HL-60 (cell line): Measurements from ENCODE around the gene AFAP1.

Source experiments
- DNase-seq, 2 experiments: peaks; one replicate each; pipeline ENCODE4 v3.0.0-alpha.2; 2010 to 2020; ENCODE audit warnings: low read depth in 1 of 2, low spot score in 1 of 2
- H3K27ac ChIP-seq: fragments of 250-450 bp; sonication (Bioruptor Pico); replicated peaks from 2 replicates; pipeline ENCODE4 v1.5.1; 2020; ENCODE audit warnings: mild to moderate bottlenecking, moderate library complexity
- H3K27me3 ChIP-seq: fragments of 250-450 bp; sonication (Bioruptor Pico); 2 replicates; pipeline ENCODE4 v1.5.1; 2021; ENCODE audit warnings: mild to moderate bottlenecking, moderate library complexity; ENCODE audit not compliant: insufficient read depth, poor library complexity, severe bottlenecking
- H3K4me3 ChIP-seq: replicated peaks from 2 replicates; pipeline ENCODE4 v1.5.1; 2011; ENCODE audit warnings: mild to moderate bottlenecking, control low read depth, low read length; ENCODE audit not compliant: insufficient read depth
- GABPA ChIP-seq: IDR thresholded peaks from 2 replicates; pipeline ENCODE4 v1.6.1; 2012; ENCODE audit warnings: low read depth
- POLR2AphosphoS5 ChIP-seq: IDR thresholded peaks from 2 replicates; pipeline ENCODE4 v1.6.1; 2012; ENCODE audit warnings: low read depth
- SPI1 ChIP-seq: IDR thresholded peaks from 2 replicates; pipeline ENCODE4 v1.6.1; 2012; ENCODE audit warnings: low read depth, mild to moderate bottlenecking, borderline replicate concordance
- TF ChIP-seq, protein P1 (sequence below): IDR thresholded peaks from one replicate; pipeline ENCODE4 v1.5.1; 2011; ENCODE audit warnings: low read length, control low read depth, inconsistent platforms; ENCODE audit not compliant: insufficient read depth
- TF ChIP-seq, protein P2 (sequence below): IDR thresholded peaks from 2 replicates; pipeline ENCODE4 v1.6.1; 2012; ENCODE audit warnings: low read depth; ENCODE audit not compliant: insufficient replicate concordance

AFAP1 gene

DNA sequence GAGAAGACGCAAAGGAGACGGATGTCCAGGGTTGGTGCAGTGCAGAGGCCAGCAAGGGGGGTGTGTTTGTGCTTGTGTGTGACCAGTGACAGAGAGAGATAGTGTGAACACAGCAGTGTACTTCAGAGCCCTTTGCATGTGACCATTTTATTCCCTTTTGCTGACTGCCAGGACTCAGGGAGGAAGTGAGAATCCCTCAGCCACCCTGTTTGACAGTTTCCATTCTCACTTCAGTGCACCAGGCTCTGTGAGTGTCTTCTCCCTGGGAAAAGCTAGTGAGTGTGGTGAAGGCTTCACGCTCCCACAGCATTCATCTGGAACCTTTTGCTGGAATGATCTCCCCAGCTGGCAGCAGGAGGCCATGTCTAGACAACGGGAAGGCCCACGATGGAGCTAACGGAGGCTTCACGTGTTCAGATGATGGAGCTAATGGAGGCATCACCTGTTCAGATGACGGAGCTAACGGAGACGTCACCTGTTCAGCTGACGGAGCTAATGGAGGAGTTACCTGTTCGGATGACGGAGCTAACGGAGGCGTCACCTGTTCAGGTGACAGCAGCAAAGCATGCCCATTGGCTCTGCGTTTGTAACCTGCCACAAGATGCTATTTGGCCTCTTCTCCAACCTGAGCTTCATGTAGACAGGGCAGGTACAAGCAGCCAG, 195.4 kb downstream of the AFAP1 start:
- TF ChIP-seq GABPA (no peak), POLR2AphosphoS5 (no peak), SPI1 (no peak)
- TF ChIP-seq, protein P1, sequence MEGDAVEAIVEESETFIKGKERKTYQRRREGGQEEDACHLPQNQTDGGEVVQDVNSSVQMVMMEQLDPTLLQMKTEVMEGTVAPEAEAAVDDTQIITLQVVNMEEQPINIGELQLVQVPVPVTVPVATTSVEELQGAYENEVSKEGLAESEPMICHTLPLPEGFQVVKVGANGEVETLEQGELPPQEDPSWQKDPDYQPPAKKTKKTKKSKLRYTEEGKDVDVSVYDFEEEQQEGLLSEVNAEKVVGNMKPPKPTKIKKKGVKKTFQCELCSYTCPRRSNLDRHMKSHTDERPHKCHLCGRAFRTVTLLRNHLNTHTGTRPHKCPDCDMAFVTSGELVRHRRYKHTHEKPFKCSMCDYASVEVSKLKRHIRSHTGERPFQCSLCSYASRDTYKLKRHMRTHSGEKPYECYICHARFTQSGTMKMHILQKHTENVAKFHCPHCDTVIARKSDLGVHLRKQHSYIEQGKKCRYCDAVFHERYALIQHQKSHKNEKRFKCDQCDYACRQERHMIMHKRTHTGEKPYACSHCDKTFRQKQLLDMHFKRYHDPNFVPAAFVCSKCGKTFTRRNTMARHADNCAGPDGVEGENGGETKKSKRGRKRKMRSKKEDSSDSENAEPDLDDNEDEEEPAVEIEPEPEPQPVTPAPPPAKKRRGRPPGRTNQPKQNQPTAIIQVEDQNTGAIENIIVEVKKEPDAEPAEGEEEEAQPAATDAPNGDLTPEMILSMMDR = no peak
- TF ChIP-seq, protein P2, sequence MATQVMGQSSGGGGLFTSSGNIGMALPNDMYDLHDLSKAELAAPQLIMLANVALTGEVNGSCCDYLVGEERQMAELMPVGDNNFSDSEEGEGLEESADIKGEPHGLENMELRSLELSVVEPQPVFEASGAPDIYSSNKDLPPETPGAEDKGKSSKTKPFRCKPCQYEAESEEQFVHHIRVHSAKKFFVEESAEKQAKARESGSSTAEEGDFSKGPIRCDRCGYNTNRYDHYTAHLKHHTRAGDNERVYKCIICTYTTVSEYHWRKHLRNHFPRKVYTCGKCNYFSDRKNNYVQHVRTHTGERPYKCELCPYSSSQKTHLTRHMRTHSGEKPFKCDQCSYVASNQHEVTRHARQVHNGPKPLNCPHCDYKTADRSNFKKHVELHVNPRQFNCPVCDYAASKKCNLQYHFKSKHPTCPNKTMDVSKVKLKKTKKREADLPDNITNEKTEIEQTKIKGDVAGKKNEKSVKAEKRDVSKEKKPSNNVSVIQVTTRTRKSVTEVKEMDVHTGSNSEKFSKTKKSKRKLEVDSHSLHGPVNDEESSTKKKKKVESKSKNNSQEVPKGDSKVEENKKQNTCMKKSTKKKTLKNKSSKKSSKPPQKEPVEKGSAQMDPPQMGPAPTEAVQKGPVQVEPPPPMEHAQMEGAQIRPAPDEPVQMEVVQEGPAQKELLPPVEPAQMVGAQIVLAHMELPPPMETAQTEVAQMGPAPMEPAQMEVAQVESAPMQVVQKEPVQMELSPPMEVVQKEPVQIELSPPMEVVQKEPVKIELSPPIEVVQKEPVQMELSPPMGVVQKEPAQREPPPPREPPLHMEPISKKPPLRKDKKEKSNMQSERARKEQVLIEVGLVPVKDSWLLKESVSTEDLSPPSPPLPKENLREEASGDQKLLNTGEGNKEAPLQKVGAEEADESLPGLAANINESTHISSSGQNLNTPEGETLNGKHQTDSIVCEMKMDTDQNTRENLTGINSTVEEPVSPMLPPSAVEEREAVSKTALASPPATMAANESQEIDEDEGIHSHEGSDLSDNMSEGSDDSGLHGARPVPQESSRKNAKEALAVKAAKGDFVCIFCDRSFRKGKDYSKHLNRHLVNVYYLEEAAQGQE = no peak
- no peak overlapping the region for H3K27ac ChIP-seq

DNA sequence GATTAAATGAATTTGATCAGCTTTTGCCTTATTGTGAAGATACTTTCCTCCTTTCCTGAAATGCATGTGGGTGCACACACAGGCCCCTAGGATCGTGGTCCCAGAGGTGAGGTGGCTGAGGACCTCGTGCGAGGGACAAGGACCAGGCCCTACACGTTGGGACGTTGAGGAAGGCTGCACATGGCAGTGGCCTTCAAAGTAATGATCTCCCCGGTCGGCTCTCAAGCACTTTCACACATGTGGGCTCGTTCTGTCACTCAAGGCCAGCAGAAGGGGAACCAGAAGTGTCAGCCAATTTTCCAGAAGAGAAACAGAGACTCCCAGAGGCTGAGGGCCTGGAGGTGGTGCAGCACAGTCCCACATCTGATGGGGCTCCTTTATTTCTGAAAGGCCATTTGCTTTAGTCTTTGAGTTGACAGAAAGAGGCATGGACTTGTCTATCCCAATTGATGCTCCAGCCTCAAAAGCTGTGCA, 196.8 kb downstream of the AFAP1 start:
- Histone ChIP-seq H3K4me3 (no peak overlapping the region), H3K27me3 (no peaks in the 10 kb centered on the region), H3K27ac (no peak overlapping the region)
- TF ChIP-seq, protein P1 = no peak
- TF ChIP-seq, protein P2 = no peak
- TF ChIP-seq POLR2AphosphoS5 = no peak
- no peak for TF ChIP-seq SPI1
- no peak for TF ChIP-seq GABPA
- DNase-seq = no peak

More for the DNA sequence above, 195.4 kb downstream of the AFAP1 start:
- no peaks in the 10 kb centered on the region for H3K27me3 ChIP-seq
- DNase-seq = no peak
- H3K4me3 ChIP-seq = no peak overlapping the region

DNA sequence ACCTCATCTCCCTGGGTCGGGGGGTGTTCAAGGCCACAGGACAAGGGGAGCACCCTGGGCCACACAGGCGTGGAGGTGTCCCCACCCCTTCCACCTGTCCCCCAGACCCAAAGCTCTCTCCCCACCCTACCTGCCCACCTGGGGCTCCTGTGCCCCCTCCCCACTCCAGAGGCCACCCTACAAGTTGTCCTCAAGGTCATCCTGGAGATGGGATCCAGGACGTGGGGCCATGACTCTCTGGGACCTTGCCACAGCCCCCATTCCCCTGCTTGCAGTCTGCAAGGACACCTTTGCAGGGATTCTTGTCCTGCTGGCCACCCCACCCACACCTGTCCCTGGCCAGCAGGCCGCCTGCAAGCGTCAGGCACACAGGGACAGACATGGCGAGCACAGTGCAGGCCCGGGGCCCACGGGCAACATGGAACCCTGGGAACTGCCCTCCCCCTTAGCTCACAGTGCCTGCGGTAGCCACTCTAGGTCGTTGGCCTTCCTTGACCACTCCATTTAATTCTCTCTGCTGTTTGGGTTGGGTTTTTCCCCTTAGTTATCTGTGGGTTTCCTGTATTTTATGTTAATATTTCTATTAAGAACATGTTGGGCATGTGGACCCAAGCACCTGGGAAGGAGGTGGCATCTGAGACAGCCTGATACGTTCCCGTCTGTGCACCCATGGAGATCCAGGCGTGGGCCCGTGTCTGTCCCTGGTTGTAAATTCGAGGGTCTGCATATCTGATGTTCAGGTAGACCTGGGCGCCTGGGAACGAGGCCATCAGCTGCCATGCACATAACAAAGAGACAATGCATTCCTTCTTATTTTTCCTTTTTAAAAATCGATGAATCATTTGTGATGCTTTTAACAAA, 197.5 kb downstream of the AFAP1 start:
- DNase-seq = no peak
- Histone ChIP-seq H3K4me3 (no peak overlapping the region), H3K27ac (no peak overlapping the region), H3K27me3 (no peaks in the 10 kb centered on the region)
- TF ChIP-seq GABPA (no peak), POLR2AphosphoS5 (no peak), SPI1 (no peak)
- TF ChIP-seq, protein P1 = no peak
- TF ChIP-seq, protein P2 = no peak
